OCI-LY7 (cell line): ENCODE measurements around the gene AR. TPM values are rescaled to one million over a fixed set of nuclear protein-coding genes. Genes with fewer than 3 reads are reported as not detected.

ENCODE experiments used
- BruUV-seq: library from RNA; stranded (reverse); fragments of 400-500 nt; replicated peaks from 2 replicates; lab custom pipeline; 2021; lab: Mats Ljungman, UMichigan
- CTCF ChIA-PET: fragments of 300-600 bp; sonication (Branson Sonifier 250); formaldehyde crosslinking; loops from one replicate; lab custom pipeline; 2022; ENCODE audit warnings: antibody characterized with exemption; ENCODE audit not compliant: unreplicated experiment; lab: Charles Lee
- POLR2A ChIA-PET: fragments of 300-600 bp; sonication (Branson Sonifier 250); formaldehyde crosslinking; loops from one replicate; lab custom pipeline; 2022; ENCODE audit warnings: antibody characterized with exemption; lab: Charles Lee
- DNase-seq: peaks from one replicate; pipeline ENCODE4 v3.0.0-alpha.2; 2015; ENCODE audit warnings: low spot score
- H2AFZ ChIP-seq: fragments of 200-600 bp; sonication (generic), shearing (Covaris generic); 2 replicates; pipeline ENCODE4 v1.6.1; 2014; ENCODE audit warnings: mild to moderate bottlenecking, antibody characterized with exemption, low read length, moderate library complexity
- H3K27ac ChIP-seq: fragments of 200-600 bp; sonication (generic); 2 replicates; pipeline ENCODE4 v1.5.1; 2014; ENCODE audit warnings: mixed run types, low read depth, mild to moderate bottlenecking, moderate library complexity, low read length, inconsistent platforms; ENCODE audit not compliant: poor library complexity, severe bottlenecking
- H3K36me3 ChIP-seq: fragments of 200-600 bp; sonication (generic); 2 replicates; pipeline ENCODE4 v1.6.1; 2014; ENCODE audit warnings: mild to moderate bottlenecking, antibody characterized with exemption, low read length, moderate library complexity, mixed read lengths; ENCODE audit not compliant: insufficient read depth
- H3K4me1 ChIP-seq: fragments of 200-600 bp; sonication (generic); 2 replicates; pipeline ENCODE4 v1.5.1; 2014; ENCODE audit warnings: mild to moderate bottlenecking, low read length; ENCODE audit not compliant: insufficient read depth, poor library complexity, severe bottlenecking
- H3K4me2 ChIP-seq: fragments of 200-600 bp; sonication (generic); 2 replicates; pipeline ENCODE4 v1.6.1; 2014; ENCODE audit warnings: mild to moderate bottlenecking, low read length
- H3K4me3 ChIP-seq: fragments of 200-600 bp; sonication (generic); 2 replicates; pipeline ENCODE4 v1.5.1; 2014; ENCODE audit warnings: mild to moderate bottlenecking, low read depth, low read length; ENCODE audit not compliant: poor library complexity, severe bottlenecking
- H3K79me2 ChIP-seq: fragments of 200-600 bp; sonication (generic); 2 replicates; pipeline ENCODE4 v1.6.1; 2016; ENCODE audit warnings: low read depth, mild to moderate bottlenecking, low read length, moderate library complexity, mixed read lengths; ENCODE audit not compliant: insufficient read depth
- H3K9me2 ChIP-seq: fragments of 200-600 bp; sonication (generic); 2 replicates; pipeline ENCODE4 v1.6.1; 2016; ENCODE audit warnings: mild to moderate bottlenecking, low read length, mixed read lengths; ENCODE audit not compliant: insufficient read depth
- H3K9me3 ChIP-seq: fragments of 200-600 bp; sonication (generic); 2 replicates; pipeline ENCODE4 v1.6.1; 2014; ENCODE audit warnings: mild to moderate bottlenecking, mixed run types, low read length, mixed read lengths
- H4K20me1 ChIP-seq: fragments of 200-600 bp; sonication (generic); 2 replicates; pipeline ENCODE4 v1.6.1; 2014; ENCODE audit warnings: mild to moderate bottlenecking, antibody characterized with exemption, low read length, moderate library complexity, mixed read lengths; ENCODE audit not compliant: insufficient read depth
- CTCF ChIP-seq: fragments of 200-600 bp; sonication (generic); conservative IDR thresholded peaks from 2 replicates; pipeline ENCODE4 v1.5.1; 2014; ENCODE audit warnings: mild to moderate bottlenecking, antibody characterized with exemption, low read length, moderate library complexity, mixed read lengths
- EZH2phosphoT487 ChIP-seq: fragments of 200-600 bp; sonication (generic); IDR thresholded peaks from 2 replicates; pipeline ENCODE4 v1.6.1; 2018; ENCODE audit warnings: low read depth, borderline replicate concordance, mild to moderate bottlenecking, mixed run types, antibody characterized with exemption, low read length, moderate library complexity, mixed read lengths
- intact Hi-C: fragments of 100-400 bp; cut with micrococcal nuclease; formaldehyde crosslinking; loops from one replicate; pipeline ENCODE4 v1.10.0; 2022; ENCODE audit not compliant: unreplicated experiment
- total RNA-seq, 2 experiments: library from RNA; depleted of rRNA in 1 of 2; stranded (reverse); fragments of >200 nt in 1 of 2; shearing (Covaris generic) in 1 of 2; gene quantifications; 2 replicates each; pipeline ENCODE4 v1.2.3, GENCODE V29; 2014 to 2022

The AR gene
- total RNA-seq, 2 experiments from 2014 or later = not detected

DNA sequence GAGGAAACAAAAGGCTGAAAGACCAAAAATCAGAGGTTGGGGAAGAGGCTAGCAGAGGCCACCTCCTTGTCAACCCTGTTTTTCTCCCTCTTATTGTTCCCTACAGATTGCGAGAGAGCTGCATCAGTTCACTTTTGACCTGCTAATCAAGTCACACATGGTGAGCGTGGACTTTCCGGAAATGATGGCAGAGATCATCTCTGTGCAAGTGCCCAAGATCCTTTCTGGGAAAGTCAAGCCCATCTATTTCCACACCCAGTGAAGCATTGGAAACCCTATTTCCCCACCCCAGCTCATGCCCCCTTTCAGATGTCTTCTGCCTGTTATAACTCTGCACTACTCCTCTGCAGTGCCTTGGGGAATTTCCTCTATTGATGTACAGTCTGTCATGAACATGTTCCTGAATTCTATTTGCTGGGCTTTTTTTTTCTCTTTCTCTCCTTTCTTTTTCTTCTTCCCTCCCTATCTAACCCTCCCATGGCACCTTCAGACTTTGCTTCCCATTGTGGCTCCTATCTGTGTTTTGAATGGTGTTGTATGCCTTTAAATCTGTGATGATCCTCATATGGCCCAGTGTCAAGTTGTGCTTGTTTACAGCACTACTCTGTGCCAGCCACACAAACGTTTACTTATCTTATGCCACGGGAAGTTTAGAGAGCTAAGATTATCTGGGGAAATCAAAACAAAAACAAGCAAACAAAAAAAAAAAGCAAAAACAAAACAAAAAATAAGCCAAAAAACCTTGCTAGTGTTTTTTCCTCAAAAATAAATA is 179.9 kb downstream of the AR start:
- Histone ChIP-seq H3K4me1 (no peaks in the 10 kb centered on the region), H2AFZ (no peak overlapping the region), H3K36me3 (no peaks in the 10 kb centered on the region), H4K20me1 (no peaks in the 10 kb centered on the region), H3K4me2 (no peak overlapping the region), H3K79me2 (no peaks in the 10 kb centered on the region), H3K27ac (no peak overlapping the region), H3K9me2 (no peaks in the 10 kb centered on the region), H3K4me3 (no peak overlapping the region), H3K9me3 (no peaks in the 10 kb centered on the region)
- intact Hi-C loops = loop anchor here (10.0 kb wide), 1 partner anchor 61 kb away; no protein-coding TSS in a partner anchor
- CTCF ChIA-PET = no interaction called here
- no TSS peak for BruUV-seq
- DNase-seq = no peak
- POLR2A ChIA-PET = interaction anchor here (0.6 to 0.7 kb wide), 2 partner anchors 11 to 42 kb away, joined by 3 read pairs; no protein-coding TSS in a partner anchor
- TF ChIP-seq CTCF (no peak), EZH2phosphoT487 (no peak)

DNA sequence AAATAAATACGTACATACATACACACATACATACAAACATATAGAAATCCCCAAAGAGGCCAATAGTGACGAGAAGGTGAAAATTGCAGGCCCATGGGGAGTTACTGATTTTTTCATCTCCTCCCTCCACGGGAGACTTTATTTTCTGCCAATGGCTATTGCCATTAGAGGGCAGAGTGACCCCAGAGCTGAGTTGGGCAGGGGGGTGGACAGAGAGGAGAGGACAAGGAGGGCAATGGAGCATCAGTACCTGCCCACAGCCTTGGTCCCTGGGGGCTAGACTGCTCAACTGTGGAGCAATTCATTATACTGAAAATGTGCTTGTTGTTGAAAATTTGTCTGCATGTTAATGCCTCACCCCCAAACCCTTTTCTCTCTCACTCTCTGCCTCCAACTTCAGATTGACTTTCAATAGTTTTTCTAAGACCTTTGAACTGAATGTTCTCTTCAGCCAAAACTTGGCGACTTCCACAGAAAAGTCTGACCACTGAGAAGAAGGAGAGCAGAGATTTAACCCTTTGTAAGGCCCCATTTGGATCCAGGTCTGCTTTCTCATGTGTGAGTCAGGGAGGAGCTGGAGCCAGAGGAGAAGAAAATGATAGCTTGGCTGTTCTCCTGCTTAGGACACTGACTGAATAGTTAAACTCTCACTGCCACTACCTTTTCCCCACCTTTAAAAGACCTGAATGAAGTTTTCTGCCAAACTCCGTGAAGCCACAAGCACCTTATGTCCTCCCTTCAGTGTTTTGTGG is 180.7 kb downstream of the AR start:
- TF ChIP-seq CTCF (no peak), EZH2phosphoT487 (no peak)
- no peak overlapping the region for H3K27ac ChIP-seq
- no peaks in the 10 kb centered on the region for H3K36me3 ChIP-seq
- no peak overlapping the region for H3K4me2 ChIP-seq
- H4K20me1 ChIP-seq = no peaks in the 10 kb centered on the region
- no peaks in the 10 kb centered on the region for H3K9me2 ChIP-seq
- no peaks in the 10 kb centered on the region for H3K4me1 ChIP-seq
- no peak for DNase-seq
- intact Hi-C loops = loop anchor here (10.0 kb wide), 1 partner anchor 60 kb away; no protein-coding TSS in a partner anchor
- no peak overlapping the region for H2AFZ ChIP-seq
- BruUV-seq = no TSS peak
- H3K79me2 ChIP-seq = no peaks in the 10 kb centered on the region
- ChIA-PET CTCF (no interaction called here), POLR2A (interaction anchor here (0.6 to 0.7 kb wide), 2 partner anchors 41 to 58 kb away, joined by 3 read pairs; no protein-coding TSS in a partner anchor)
- H3K9me3 ChIP-seq = no peaks in the 10 kb centered on the region
- no peak overlapping the region for H3K4me3 ChIP-seq
